ENCODE results near the gene TIMM22.

GRCh38 chr17:1019451-1019850, 22.5 kb downstream of the TIMM22 start:
- no peak for TF ChIP-seq GATA2 (IDR thresholded peaks at IDR 0.05; ENCODE audit: low read depth, low read length)
- no peak for TF ChIP-seq GATA3 (IDR thresholded peaks at IDR 0.05; ENCODE audit: low read depth, low read length)
